Kidney capillary endothelial cell (primary cell): ENCODE results near the gene SNX11.

Source experiments
- DNase-seq: peaks from one replicate; pipeline ENCODE4 v3.0.0-alpha.2; 2018; ENCODE audit warnings: low spot score

The SNX11 gene

DNA sequence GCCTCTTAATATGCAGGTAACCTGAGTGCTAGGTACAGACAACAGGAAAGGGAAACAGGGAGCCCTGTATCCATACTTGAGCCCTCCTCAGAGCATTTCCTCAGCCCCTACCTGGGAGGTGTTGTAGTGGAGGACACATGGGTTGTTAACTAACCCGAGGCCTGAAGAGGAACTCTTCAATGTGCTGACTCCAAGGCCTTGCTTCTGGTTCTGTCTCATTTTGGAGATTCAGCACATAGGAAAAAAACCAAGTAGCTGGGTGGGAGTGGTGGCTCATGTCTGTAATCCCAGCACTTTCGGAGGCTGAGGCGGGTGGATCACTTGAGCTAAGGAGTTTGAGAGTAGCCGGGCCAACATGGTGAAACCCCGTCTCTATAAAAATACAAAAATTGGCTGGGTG lies 24.8 kb downstream of the SNX11 start:
- DNase-seq = no peak

- DNase-seq = no peak
Observed at GRCh38 chr17:48134912-48135480, 27.4 kb downstream of the SNX11 start.

- no peak for DNase-seq
Observed at GRCh38 chr17:48137656-48138055, 30.1 kb downstream of the SNX11 start.

GRCh38 chr17:48139944-48140343 lies 32.4 kb downstream of the SNX11 start:
- peak; percentile 22 for DNase-seq

DNA sequence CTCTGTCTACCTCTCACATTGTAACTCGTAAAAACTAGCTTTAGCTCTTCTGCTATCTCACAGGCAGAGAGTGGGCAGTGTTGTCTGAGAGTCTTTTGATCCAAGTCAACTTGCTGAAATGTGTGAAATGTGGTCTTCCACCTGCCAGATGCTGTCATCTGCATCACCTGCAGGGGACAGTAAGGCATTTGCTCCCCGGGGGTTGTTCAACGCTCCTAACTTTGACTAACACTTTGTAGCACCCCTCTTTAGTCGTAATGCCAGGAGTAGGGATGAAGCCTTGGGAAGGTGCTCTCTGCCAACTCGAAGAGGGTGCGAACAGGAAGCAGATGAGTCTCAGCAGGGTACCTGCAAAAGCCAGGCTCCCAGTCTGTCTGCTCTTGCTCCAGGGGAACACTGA lies 36.1 kb downstream of the SNX11 start:
- DNase-seq = no peak

DNA sequence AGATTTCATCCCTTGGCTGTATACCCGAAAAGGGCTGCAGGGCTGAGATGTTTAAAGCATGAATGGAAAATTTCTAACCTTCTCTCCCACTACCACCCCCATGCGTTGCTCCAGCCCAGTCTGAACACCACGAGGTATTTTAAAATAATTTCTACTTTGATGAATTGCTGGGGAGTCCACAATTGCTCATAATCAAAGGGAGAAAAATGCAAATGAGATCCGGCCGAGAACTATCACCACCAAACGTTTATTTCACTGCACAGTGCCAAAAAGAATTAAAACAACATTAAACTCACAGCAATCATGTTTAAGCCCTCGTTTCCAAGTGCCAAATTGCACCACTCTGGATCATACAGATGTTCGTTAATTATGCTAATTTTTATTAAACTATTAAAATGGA lies 36.7 kb downstream of the SNX11 start:
- DNase-seq = no peak

GRCh38 chr17:48144976-48145798 lies 37.6 kb downstream of the SNX11 start:
- no peak for DNase-seq

- DNase-seq = no peak
Observed at GRCh38 chr17:48148029-48148770, 40.6 kb downstream of the SNX11 start.

DNA sequence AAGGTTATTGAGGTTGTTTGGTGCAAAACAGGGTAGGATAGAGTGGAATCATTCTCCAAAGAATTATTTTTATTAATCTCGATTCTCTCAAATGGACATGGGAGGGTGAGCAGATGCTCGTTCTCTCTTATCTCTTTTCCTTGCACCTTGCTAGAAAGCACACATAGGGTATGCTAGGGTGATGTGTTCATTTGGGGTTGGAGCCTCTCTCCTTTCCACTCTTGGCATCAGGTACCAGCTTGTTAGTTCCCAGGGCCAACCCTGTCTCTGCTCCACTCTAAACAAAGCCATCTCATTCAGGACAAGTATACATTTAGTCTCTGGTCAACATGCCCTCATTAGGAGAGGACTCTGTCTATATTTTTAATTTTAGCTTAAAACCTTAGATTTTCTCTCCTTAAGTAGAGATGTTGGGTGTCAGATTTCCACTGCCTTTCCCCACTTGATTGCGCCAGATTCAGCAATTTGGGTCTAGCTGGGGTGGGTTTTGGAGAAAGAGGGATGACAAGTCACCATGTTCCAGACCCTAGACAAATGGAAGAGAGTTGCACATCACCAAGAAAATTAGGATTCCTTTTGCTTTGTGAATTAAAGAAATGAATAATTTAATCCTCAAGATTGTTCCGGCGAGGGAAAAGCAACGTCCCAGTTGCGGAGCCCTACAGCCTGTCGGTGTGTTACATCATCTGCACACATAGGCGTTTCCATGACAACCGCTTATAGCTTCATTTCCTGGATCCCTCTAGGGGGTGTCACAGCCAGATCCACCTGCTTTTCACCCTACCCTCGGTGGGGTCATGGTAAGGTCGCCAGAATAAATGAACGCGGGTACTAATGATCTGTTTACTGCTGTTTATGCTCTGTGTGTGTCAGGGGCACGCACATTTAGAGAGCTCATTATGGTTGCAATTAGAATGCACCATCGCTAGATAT lies 41.6 kb downstream of the SNX11 start:
- no peak for DNase-seq

- no peak for DNase-seq
Observed at GRCh38 chr17:48149787-48150463, 42.4 kb downstream of the SNX11 start.

DNA sequence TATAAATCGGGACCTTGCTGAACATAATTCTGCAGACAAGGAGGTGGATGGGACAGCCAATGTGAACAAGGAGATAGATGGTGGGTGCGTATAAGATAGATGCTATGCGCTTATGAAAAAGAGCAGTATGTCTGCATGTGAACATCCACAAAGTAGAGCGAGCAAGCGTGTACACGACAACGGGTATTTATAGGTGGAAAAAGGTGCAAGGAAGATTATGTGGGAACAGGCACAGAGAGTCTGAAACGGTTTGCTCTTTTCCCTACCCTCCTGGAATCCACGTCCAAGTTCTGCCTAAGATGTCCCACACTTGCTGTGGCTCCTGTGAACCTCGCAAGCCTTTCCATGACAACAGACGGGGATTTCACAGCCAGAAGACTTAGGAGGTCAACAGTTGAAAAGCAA lies 43.0 kb downstream of the SNX11 start:
- no peak for DNase-seq

DNA sequence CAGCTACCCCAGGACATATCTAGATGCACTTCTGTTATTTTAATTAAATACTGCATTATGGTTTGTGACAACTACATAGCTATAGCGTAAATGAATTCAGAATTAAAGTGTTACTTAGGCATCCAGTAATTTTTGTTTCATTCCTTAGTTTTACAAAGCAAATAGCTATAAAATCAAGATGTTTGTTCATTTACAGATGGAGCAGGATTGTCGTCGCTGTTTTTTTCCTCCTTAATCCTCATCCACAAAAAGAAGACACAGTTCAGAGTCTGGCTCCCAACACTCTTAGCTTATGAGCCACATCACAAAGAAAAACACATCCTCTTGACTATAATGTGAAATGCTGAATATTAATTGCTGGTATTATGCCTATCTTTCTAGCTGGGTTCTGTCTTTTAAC lies 43.7 kb downstream of the SNX11 start:
- no peak for DNase-seq

DNA sequence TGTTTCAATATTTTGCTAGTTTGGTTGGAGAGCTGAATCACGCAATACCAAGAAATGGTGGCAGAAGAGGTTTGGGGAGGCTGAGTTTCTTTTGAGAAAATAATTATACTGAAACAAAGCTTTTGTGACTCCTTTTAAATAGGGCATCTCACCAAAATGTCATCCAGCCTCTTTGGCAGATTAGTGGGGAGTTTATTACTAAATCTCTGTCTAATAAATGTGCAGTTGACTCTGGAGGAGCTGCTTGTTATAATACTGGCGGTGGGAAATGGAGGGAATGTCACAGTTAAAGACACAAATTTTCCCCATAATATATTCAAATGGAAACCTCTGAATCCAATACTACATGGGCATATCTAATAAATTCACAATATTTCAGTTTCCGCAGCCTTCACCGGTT lies 44.7 kb downstream of the SNX11 start:
- no peak for DNase-seq

DNA sequence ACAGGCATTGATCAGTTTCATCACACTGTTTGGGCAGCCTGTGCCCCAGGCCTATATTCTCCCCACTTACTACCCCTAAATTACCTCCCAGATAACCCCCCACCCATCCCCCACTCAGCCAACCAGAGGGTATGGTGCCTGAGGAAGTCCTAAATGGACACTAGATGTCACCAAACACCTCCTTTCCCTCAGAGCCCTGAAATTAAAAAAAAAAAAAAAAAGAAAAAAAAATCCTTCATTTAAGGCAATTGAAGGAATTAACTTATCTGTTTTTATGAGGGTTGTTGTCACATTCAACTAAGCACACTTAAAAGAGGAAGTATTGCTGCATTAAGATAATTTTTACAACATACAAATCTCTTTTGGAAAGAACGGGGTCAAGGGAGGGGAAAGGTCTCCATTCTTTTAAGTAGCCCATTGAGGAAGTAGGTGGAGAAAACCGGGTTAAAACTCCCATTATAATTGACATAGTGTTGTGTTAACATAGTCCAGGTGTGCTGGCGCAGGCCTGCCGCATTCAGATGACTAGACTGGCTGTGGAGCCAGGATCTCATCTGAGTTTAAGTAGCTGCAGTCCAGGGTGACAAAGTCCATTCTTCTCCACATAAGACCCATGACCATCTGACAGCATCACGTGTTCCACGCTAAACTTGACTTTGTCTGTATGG lies 46.3 kb downstream of the SNX11 start:
- peak; percentile 22 for DNase-seq

DNA sequence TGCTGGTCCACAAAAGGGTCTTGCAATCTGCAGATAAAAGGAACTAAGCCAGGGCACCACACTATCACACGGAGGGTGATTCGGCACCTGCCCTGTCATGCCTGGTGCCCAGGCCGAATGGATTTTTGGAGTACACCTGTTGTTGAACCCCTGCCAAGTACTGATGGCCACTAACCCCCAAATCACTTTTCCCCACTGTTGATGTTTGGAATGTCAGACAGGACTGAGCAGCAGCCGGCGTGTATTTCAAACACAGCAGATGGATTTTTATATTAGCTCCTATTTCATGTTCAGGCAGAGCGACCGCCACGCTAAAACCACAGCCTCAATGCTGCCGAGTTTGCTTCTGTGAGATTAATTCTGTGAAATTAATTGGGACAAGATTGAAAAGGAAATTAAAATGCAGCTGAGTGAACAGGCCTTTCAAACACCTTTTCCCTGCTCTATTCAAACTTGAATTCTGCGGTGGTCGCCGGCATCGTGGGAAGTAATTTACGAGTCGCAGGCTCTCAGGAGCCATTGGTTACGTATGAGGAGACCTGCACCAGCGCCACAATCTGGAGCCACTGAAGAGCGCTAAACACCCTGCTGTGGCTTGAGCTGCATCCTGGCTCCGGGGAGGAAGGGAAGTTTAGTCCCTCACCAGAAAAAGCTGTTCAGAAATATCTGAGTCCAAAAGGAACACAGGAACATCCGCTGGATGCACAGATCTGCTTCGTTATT lies 48.5 kb downstream of the SNX11 start:
- no peak for DNase-seq

DNA sequence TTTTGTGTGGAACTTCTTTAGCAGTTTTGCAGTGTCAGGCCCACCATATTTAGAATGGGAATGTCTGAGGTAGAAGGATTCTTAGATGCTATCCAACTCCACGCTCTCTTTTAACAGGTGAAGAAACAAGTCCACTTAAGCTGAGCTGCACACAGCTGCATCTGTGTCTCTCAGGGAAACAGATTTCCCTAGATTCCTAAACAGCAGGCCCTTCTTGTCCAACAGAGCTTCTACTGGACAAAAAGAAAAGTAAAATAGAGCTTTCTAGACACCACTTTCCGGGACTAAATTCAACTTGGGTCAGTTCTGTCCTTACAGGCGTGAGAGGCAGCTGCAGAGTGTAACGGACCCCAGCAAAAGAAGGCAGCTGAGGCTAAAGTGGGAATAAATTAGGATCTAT lies 51.7 kb downstream of the SNX11 start:
- DNase-seq = no peak

DNA sequence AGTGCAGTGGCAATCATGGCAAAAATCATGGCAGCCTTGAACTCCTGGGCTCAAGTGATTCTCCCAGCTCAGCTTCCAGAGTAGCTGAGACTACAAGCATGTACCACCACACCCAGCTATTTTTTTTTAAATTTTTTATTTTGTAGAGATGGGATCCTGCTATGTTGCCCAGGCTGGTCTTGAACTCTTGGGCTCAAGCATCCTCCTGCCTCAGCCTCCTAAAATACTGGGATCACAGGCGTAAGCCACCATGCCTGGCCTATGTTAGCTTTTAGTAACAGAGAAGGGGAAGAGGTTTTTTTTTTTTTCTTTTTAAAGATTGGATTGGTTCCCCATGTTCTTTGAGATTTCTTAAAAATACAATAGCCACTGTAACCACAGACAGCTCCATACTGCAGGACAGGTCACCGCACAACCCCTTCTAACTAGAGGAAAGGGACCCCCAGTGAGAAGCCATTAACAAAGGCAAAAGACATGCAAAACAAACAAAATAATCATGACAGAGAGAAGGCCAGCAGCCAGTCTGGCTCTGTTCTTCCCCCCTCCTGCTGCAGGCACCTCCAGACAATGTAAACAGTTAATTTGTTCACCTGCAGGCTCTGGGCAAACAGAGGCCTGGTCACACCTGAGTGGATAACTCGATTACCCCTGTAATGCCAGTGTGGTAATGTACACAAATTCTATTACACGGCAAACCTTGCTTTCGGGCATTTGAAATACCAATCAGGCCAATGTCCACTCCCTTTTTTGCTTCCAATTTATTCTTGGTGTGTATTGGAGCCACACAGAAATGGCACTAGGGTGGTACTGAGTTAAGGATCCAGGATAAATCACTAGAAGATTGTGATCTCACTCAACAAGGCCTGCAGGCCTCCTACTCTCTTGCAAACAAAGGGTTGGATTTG lies 52.9 kb downstream of the SNX11 start:
- no peak for DNase-seq

DNA sequence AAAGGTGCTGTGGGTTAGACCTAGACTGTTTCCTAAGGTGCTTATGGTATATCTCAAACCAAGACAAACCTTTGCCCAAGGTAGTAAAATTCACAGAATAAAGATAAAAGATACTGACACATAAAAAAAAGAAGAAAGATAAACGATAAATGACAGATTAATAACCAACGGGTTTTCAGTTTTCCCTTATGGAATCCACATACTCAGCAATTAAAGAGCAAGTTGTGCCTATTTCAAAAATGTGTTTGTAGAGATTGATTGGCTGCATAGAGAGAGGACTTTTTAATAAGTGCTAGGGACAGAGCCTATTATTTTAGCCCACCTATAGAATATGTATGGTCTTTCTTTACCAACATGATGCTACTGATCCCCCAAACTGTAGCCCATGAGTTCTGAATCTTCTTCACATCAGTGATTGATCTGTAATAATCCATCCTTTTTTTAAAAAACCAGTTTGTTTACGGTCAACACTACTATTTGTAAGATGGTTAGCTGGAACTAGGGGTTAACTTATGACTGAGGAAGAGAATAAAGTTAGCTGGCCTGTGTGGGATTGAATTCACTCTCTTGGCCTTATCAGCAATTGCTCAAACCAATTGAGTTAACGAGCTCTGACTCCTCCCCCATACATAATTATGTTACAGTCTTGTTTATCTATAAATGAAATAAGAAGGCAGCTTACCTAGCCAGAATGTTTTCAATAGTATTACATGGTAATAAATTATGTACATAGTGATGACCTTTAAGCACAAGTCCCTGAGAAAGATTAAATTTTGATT lies 53.8 kb downstream of the SNX11 start:
- DNase-seq = no peak
